ENCODE data around the gene ACSF2. TPM values are rescaled to one million over a fixed set of nuclear protein-coding genes. Genes with fewer than 3 reads are reported as not detected.

Gene ACSF2
- total RNA-seq, 3 donors from 2014 or later (not counting 1 experiment from before 2014, with no cell fraction given) = 24.2 to 40.6 (median 25.8) TPM

DNA sequence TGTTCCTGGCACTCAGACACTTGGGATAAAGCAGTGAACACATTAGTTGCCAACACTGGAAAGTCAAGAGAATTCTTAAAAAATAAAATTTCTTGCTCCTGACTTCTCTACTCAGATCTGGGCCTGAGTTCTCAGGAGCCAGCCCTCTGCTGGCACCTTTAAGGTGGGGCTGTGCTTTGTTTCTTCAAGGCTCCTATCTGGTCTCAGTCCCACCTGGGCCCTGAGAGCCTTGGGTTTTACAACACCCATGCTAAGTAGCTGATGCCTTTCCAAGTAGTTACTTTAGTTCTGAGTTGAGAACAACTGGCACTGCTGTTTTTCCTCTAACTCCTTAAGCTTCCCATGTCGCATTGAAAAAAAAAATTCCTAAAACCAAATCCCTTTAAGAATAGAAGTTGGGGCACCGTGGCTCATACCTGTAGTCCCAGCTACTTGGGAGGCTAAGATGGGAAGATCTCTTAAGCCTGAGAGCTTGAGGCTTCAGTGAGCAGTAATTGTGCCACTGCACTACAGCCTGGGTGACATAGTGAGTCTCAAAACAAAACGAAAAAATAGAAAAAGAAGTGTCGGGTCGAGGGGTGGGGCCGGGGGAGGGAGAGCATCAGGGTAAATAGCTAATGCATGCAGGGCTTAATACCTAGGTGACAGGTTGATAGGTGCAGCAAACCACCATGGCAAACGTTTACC, 26.1 kb downstream of the ACSF2 start:
- DNase-seq (no peak), ATAC-seq (no peak)
- WGBS (ENCODE audit: insufficient coverage) = 71% methylated on average over 6 of the region's 7 CpGs
- Histone ChIP-seq H3K4me1 (ENCODE audit: control insufficient read depth, insufficient read depth, low read length) (no peaks in the 10 kb centered on the region), H3K4me3 (ENCODE audit: low read length) (no peak overlapping the region), H3K27ac (ENCODE audit: low read length) (no peak overlapping the region), H3K9me3 (ENCODE audit: control insufficient read depth, insufficient read depth, low read length) (no peaks in the 10 kb centered on the region), H3K36me3 (ENCODE audit: control insufficient read depth, insufficient read depth, low read length) (no peaks in the 10 kb centered on the region), H3K27me3 (ENCODE audit: control insufficient read depth, insufficient read depth, low read length) (no peaks in the 10 kb centered on the region)
- Mint-ChIP-seq H3K27me3 (ENCODE audit: low read depth in 2 of 2) (no peaks in the 10 kb centered on the region), H3K36me3 (no peaks in the 10 kb centered on the region), H3K4me1 (peaks cover 0 to 14% of the 10 kb centered on the region in 2 donors), H3K27ac (no peak overlapping the region), H3K9me3 (no peaks in the 10 kb centered on the region), H3K4me3 (no peak overlapping the region)
- TF ChIP-seq, protein P1, sequence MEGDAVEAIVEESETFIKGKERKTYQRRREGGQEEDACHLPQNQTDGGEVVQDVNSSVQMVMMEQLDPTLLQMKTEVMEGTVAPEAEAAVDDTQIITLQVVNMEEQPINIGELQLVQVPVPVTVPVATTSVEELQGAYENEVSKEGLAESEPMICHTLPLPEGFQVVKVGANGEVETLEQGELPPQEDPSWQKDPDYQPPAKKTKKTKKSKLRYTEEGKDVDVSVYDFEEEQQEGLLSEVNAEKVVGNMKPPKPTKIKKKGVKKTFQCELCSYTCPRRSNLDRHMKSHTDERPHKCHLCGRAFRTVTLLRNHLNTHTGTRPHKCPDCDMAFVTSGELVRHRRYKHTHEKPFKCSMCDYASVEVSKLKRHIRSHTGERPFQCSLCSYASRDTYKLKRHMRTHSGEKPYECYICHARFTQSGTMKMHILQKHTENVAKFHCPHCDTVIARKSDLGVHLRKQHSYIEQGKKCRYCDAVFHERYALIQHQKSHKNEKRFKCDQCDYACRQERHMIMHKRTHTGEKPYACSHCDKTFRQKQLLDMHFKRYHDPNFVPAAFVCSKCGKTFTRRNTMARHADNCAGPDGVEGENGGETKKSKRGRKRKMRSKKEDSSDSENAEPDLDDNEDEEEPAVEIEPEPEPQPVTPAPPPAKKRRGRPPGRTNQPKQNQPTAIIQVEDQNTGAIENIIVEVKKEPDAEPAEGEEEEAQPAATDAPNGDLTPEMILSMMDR (IDR thresholded peaks at IDR 0.05) = no peak
- intact Hi-C loops (cut with micrococcal nuclease) = no loop called here

GRCh38 chr17:50452630-50453300, 26.7 kb downstream of the ACSF2 start:
- intact Hi-C loops (cut with micrococcal nuclease) = no loop called here
- Mint-ChIP-seq H3K4me3 (no peak overlapping the region), H3K36me3 (no peaks in the 10 kb centered on the region), H3K4me1 (peaks cover 0 to 14% of the 10 kb centered on the region in 2 donors), H3K27me3 (ENCODE audit: low read depth in 2 of 2) (no peaks in the 10 kb centered on the region), H3K27ac (no peak overlapping the region), H3K9me3 (no peaks in the 10 kb centered on the region)
- Histone ChIP-seq H3K36me3 (ENCODE audit: control insufficient read depth, insufficient read depth, low read length) (no peaks in the 10 kb centered on the region), H3K27me3 (ENCODE audit: control insufficient read depth, insufficient read depth, low read length) (no peaks in the 10 kb centered on the region), H3K9me3 (ENCODE audit: control insufficient read depth, insufficient read depth, low read length) (no peaks in the 10 kb centered on the region), H3K4me3 (ENCODE audit: low read length) (no peak overlapping the region), H3K4me1 (ENCODE audit: control insufficient read depth, insufficient read depth, low read length) (no peaks in the 10 kb centered on the region), H3K27ac (ENCODE audit: low read length) (no peak overlapping the region)
- DNase-seq (no peak), ATAC-seq (no peak)
- TF ChIP-seq, protein P1 (IDR thresholded peaks at IDR 0.05) = no peak
- 67% methylated on average over 10 of the region's 10 CpGs for WGBS (ENCODE audit: insufficient coverage)

GRCh38 chr17:50453901-50454300, 27.9 kb downstream of the ACSF2 start:
- Histone ChIP-seq H3K27me3 (ENCODE audit: control insufficient read depth, insufficient read depth, low read length) (no peaks in the 10 kb centered on the region), H3K4me3 (ENCODE audit: low read length) (no peak overlapping the region), H3K27ac (ENCODE audit: low read length) (no peak overlapping the region), H3K36me3 (ENCODE audit: control insufficient read depth, insufficient read depth, low read length) (no peaks in the 10 kb centered on the region), H3K4me1 (ENCODE audit: control insufficient read depth, insufficient read depth, low read length) (no peaks in the 10 kb centered on the region), H3K9me3 (ENCODE audit: control insufficient read depth, insufficient read depth, low read length) (no peaks in the 10 kb centered on the region)
- Mint-ChIP-seq H3K9me3 (no peaks in the 10 kb centered on the region), H3K27ac (no peak overlapping the region), H3K36me3 (no peaks in the 10 kb centered on the region), H3K4me1 (peaks cover 0 to 9% of the 10 kb centered on the region in 2 donors), H3K4me3 (no peak overlapping the region), H3K27me3 (ENCODE audit: low read depth in 2 of 2) (no peaks in the 10 kb centered on the region)
- intact Hi-C loops (cut with micrococcal nuclease) = no loop called here
- DNase-seq (no peak), ATAC-seq (no peak)
- TF ChIP-seq, protein P1 (IDR thresholded peaks at IDR 0.05) = no peak
- 78% methylated on average over 3 of the region's 3 CpGs for WGBS (ENCODE audit: insufficient coverage)

All from natural killer cell (primary cell).